DOHH2 (cell line): ENCODE results near the gene TLE3.

Experiments used
- H3F3A ChIP-seq: fragments of 200-600 bp; sonication (generic), shearing (Covaris generic); 2 replicates; pipeline ENCODE4 v1.6.0; 2016; ENCODE audit warnings: antibody characterized with exemption, mild to moderate bottlenecking; ENCODE audit not compliant: control insufficient read depth, insufficient read depth
- H3K27ac ChIP-seq: fragments of 200-600 bp; sonication (generic); 2 replicates; pipeline ENCODE4 v1.5.1; 2014; ENCODE audit warnings: low read depth, mild to moderate bottlenecking, low read length, moderate library complexity
- H3K27me3 ChIP-seq: fragments of 200-600 bp; sonication (generic); 2 replicates; pipeline ENCODE4 v1.6.1; 2014; ENCODE audit warnings: mild to moderate bottlenecking, low read length, mixed read lengths; ENCODE audit not compliant: control insufficient read depth
- H3K36me3 ChIP-seq: fragments of 200-600 bp; sonication (generic); 2 replicates; pipeline ENCODE4 v1.6.1; 2014; ENCODE audit warnings: mild to moderate bottlenecking, low read length, moderate library complexity, mixed read lengths; ENCODE audit not compliant: control insufficient read depth
- H3K4me1 ChIP-seq: fragments of 200-600 bp; sonication (generic); 2 replicates; pipeline ENCODE4 v1.6.1; 2014; ENCODE audit warnings: mild to moderate bottlenecking, low read length, mixed read lengths; ENCODE audit not compliant: control insufficient read depth
- H3K4me2 ChIP-seq: fragments of 200-600 bp; sonication (generic); 2 replicates; pipeline ENCODE4 v1.6.0; 2014; ENCODE audit warnings: mild to moderate bottlenecking, low read length, moderate library complexity
- H3K4me3 ChIP-seq: fragments of 200-600 bp; sonication (generic); 2 replicates; pipeline ENCODE4 v1.5.1; 2014; ENCODE audit warnings: mild to moderate bottlenecking, low read length, mixed read lengths
- H3K79me2 ChIP-seq: fragments of 200-600 bp; sonication (generic); 2 replicates; pipeline ENCODE4 v1.6.1; 2014; ENCODE audit warnings: mild to moderate bottlenecking, low read length, mixed read lengths; ENCODE audit not compliant: control insufficient read depth
- H3K9me2 ChIP-seq: fragments of 200-600 bp; sonication (generic); replicated peaks from 2 replicates; pipeline ENCODE4 v1.6.1; 2014; ENCODE audit warnings: mild to moderate bottlenecking, low read length, mixed read lengths; ENCODE audit not compliant: control insufficient read depth
- H3K9me3 ChIP-seq: fragments of 200-600 bp; sonication (generic); 2 replicates; pipeline ENCODE4 v1.6.1; 2014; ENCODE audit warnings: antibody characterized with exemption, low read length, mixed read lengths; ENCODE audit not compliant: control insufficient read depth, insufficient read depth
- H4K20me1 ChIP-seq: fragments of 200-600 bp; sonication (generic); 2 replicates; pipeline ENCODE4 v1.6.0; 2014; ENCODE audit warnings: low read depth, mild to moderate bottlenecking, antibody characterized with exemption, low read length, moderate library complexity; ENCODE audit not compliant: control insufficient read depth, insufficient read depth
- CTCF ChIP-seq: fragments of 200-600 bp; sonication (generic); IDR thresholded peaks from one replicate; pipeline ENCODE4 v1.5.1; 2014; ENCODE audit warnings: antibody characterized with exemption, mild to moderate bottlenecking, low read depth, low read length; ENCODE audit not compliant: poor library complexity, severe bottlenecking
- EZH2phosphoT487 ChIP-seq: fragments of 200-600 bp; sonication (generic); IDR thresholded peaks from 2 replicates; pipeline ENCODE4 v1.6.1; 2017; ENCODE audit warnings: borderline replicate concordance, mild to moderate bottlenecking, antibody characterized with exemption, low read length, moderate library complexity, mixed read lengths

TLE3 gene

GRCh38 chr15:70063261-70063925 lies 34.3 kb downstream of the TLE3 start:
- Histone ChIP-seq H4K20me1 (no peaks in the 10 kb centered on the region), H3K79me2 (no peaks in the 10 kb centered on the region)

GRCh38 chr15:70062321-70062956 lies 35.3 kb downstream of the TLE3 start:
- no peaks in the 10 kb centered on the region for H3K79me2 ChIP-seq
- H3K9me2 ChIP-seq = no peaks in the 10 kb centered on the region
- H3K4me2 ChIP-seq = no peak overlapping the region
- TF ChIP-seq CTCF (no peak), EZH2phosphoT487 (no peak)
- H3F3A ChIP-seq = no peaks in the 10 kb centered on the region
- H3K36me3 ChIP-seq = peaks cover 96% of the 10 kb centered on the region
- H3K4me1 ChIP-seq = no peaks in the 10 kb centered on the region
- H3K27me3 ChIP-seq = no peaks in the 10 kb centered on the region
- H3K4me3 ChIP-seq = no peak overlapping the region
- no peaks in the 10 kb centered on the region for H4K20me1 ChIP-seq
- no peak overlapping the region for H3K27ac ChIP-seq
- no peaks in the 10 kb centered on the region for H3K9me3 ChIP-seq

More at GRCh38 chr15:70063261-70063925, 34.3 kb downstream of the TLE3 start:
- H3K4me2 ChIP-seq = no peak overlapping the region
- H3F3A ChIP-seq = no peaks in the 10 kb centered on the region
- H3K36me3 ChIP-seq = peaks cover 92% of the 10 kb centered on the region
- H3K9me2 ChIP-seq = no peaks in the 10 kb centered on the region
- no peaks in the 10 kb centered on the region for H3K4me1 ChIP-seq
- no peak for TF ChIP-seq EZH2phosphoT487
- no peak for TF ChIP-seq CTCF
- H3K27me3 ChIP-seq = no peaks in the 10 kb centered on the region
- H3K27ac ChIP-seq = no peak overlapping the region
- no peak overlapping the region for H3K4me3 ChIP-seq
- no peaks in the 10 kb centered on the region for H3K9me3 ChIP-seq

- H3K27ac ChIP-seq = no peak overlapping the region
- peaks cover 95% of the 10 kb centered on the region for H3K36me3 ChIP-seq
Observed at GRCh38 chr15:70061696-70062270, 35.9 kb downstream of the TLE3 start.

More at GRCh38 chr15:70061696-70062270, 35.9 kb downstream of the TLE3 start:
- no peaks in the 10 kb centered on the region for H3K27me3 ChIP-seq
- H3K4me2 ChIP-seq = no peak overlapping the region
- H3K79me2 ChIP-seq = no peaks in the 10 kb centered on the region
- no peaks in the 10 kb centered on the region for H3K9me3 ChIP-seq
- no peaks in the 10 kb centered on the region for H3K9me2 ChIP-seq
- TF ChIP-seq EZH2phosphoT487 (no peak), CTCF (no peak)
- no peaks in the 10 kb centered on the region for H3K4me1 ChIP-seq
- H3K4me3 ChIP-seq = no peak overlapping the region
- no peaks in the 10 kb centered on the region for H3F3A ChIP-seq
- no peaks in the 10 kb centered on the region for H4K20me1 ChIP-seq
